Liver (tissue), 9 donors: ENCODE data around the gene FTO. TPM values are rescaled to one million over a fixed set of nuclear protein-coding genes. Genes with fewer than 3 reads are reported as not detected.

ENCODE experiments used
- DNase-seq: peaks from one replicate; pipeline ENCODE4 v3.0.0-alpha.2; 2017; ENCODE audit warnings: low spot score
- H3K27ac ChIP-seq, 2 donors: one replicate each; pipeline ENCODE4 v1.7.0; 2013; ENCODE audit warnings: inconsistent platforms in 2 of 2, low read length in 2 of 2, control low read depth in 1 of 2, low read depth in 1 of 2, mild to moderate bottlenecking in 1 of 2
- H3K27me3 ChIP-seq, 4 donors: one replicate each; pipeline versions ENCODE4 v1.6.1 to v1.7.0; 2013; ENCODE audit warnings: low read length in 3 of 4, inconsistent platforms in 1 of 4, mild to moderate bottlenecking in 1 of 4, moderate library complexity in 1 of 4; ENCODE audit not compliant: control insufficient read depth in 4 of 4, insufficient read depth in 4 of 4
- H3K36me3 ChIP-seq, 4 donors: one replicate each; pipeline versions ENCODE4 v1.6.1 to v1.7.0; 2013; ENCODE audit warnings: low read length in 3 of 4, mild to moderate bottlenecking in 3 of 4, low read depth in 1 of 4, moderate library complexity in 1 of 4; ENCODE audit not compliant: control insufficient read depth in 4 of 4, insufficient read depth in 3 of 4
- H3K4me1 ChIP-seq, 4 donors: one replicate each; pipeline versions ENCODE4 v1.6.1 to v1.7.0; 2013; ENCODE audit warnings: low read length in 3 of 4, mild to moderate bottlenecking in 3 of 4, moderate library complexity in 1 of 4; ENCODE audit not compliant: control insufficient read depth in 4 of 4, insufficient read depth in 4 of 4
- H3K4me3 ChIP-seq, 3 donors: one replicate each; pipeline versions ENCODE4 v1.6.1 to v1.7.0; 2013; ENCODE audit warnings: low read length in 3 of 3, control low read depth in 1 of 3, low read depth in 1 of 3, mild to moderate bottlenecking in 1 of 3
- H3K9ac ChIP-seq, 2 donors: one replicate each; pipeline ENCODE4 v1.7.0; 2013; ENCODE audit warnings: low read length in 2 of 2, mild to moderate bottlenecking in 2 of 2, moderate library complexity in 2 of 2, control low read depth in 1 of 2, low read depth in 1 of 2
- H3K9me3 ChIP-seq, 4 donors: one replicate each; pipeline versions ENCODE4 v1.6.1 to v1.7.0; 2013; ENCODE audit warnings: low read length in 3 of 4; ENCODE audit not compliant: control insufficient read depth in 4 of 4
- CTCF ChIP-seq: fragments of 150-350 bp; IDR thresholded peaks from 2 replicates; pipeline ENCODE4 v1.5.1; 2017; ENCODE audit warnings: improper control_type of control experiment, low read depth, low read length; ENCODE audit not compliant: missing input control
- FOXA1 ChIP-seq: IDR thresholded peaks from 2 replicates; pipeline ENCODE4 v1.6.1; 2016; ENCODE audit warnings: antibody characterized with exemption
- FOXA2 ChIP-seq: IDR thresholded peaks from 2 replicates; pipeline ENCODE4 v1.6.1; 2016; ENCODE audit warnings: antibody characterized with exemption
- GABPA ChIP-seq, 2 donors: IDR thresholded peaks in 1 of 2; conservative IDR thresholded peaks in 1 of 2; 2 replicates each; pipeline ENCODE4 v1.6.1; 2016; ENCODE audit warnings: antibody characterized with exemption in 2 of 2, mild to moderate bottlenecking in 1 of 2, moderate library complexity in 1 of 2
- HNF4A ChIP-seq, 2 donors: conservative IDR thresholded peaks; 2 replicates each; pipeline ENCODE4 v1.6.1; 2016; ENCODE audit warnings: antibody characterized with exemption in 2 of 2, mild to moderate bottlenecking in 2 of 2
- HNF4G ChIP-seq: IDR thresholded peaks from 2 replicates; pipeline ENCODE4 v1.6.1; 2016; ENCODE audit warnings: antibody characterized with exemption
- JUND ChIP-seq, 2 donors: IDR thresholded peaks; 2 replicates each; pipeline ENCODE4 v1.6.1; 2016; ENCODE audit warnings: antibody characterized with exemption in 2 of 2
- RAD21 ChIP-seq, 2 donors: IDR thresholded peaks; 2 replicates each; pipeline ENCODE4 v1.6.1; 2016; ENCODE audit warnings: antibody characterized with exemption in 2 of 2, mild to moderate bottlenecking in 2 of 2
- RXRA ChIP-seq, 2 donors: IDR thresholded peaks; 2 replicates each; pipeline ENCODE4 v1.6.1; 2017 to 2018; ENCODE audit warnings: antibody characterized with exemption in 2 of 2, mild to moderate bottlenecking in 1 of 2
- SP1 ChIP-seq: IDR thresholded peaks from 2 replicates; pipeline ENCODE4 v1.6.1; 2018; ENCODE audit warnings: antibody characterized with exemption, mild to moderate bottlenecking
- TAF1 ChIP-seq: conservative IDR thresholded peaks from 2 replicates; pipeline ENCODE4 v1.6.1; 2016; ENCODE audit warnings: antibody characterized with exemption, mild to moderate bottlenecking
- YY1 ChIP-seq: IDR thresholded peaks from 2 replicates; pipeline ENCODE4 v1.6.1; 2016; ENCODE audit warnings: antibody characterized with exemption, mild to moderate bottlenecking
- ZBTB33 ChIP-seq: IDR thresholded peaks from 2 replicates; pipeline ENCODE4 v1.6.1; 2016; ENCODE audit warnings: antibody characterized with exemption
- WGBS: extraction: QIAGEN DNeasy Blood & Tissue Kit; methylation state at CpG from one replicate; pipeline ENCODE4 v1.1.7; 2013; 5-methylcytosine and 5-hydroxymethylcytosine counted together
- polyA plus RNA-seq, 2 donors: library from polyadenylated mRNA; stranded (reverse) in 1 of 2; unstranded in 1 of 2; fragments of 200-250 nt in 1 of 2; fragments of >200 nt in 1 of 2; fragmentation: Nextera tagmentation in 1 of 2; extraction: Ambion mirVana in 1 of 2; gene quantifications; one replicate each; pipeline versions ENCODE4 v1.2.1 to v1.2.3, GENCODE V29; 2013 to 2015
- total RNA-seq, 2 donors: library from RNA; depleted of rRNA; stranded (reverse); fragments of >200 nt; gene quantifications; one replicate each; pipeline ENCODE4 v1.2.3, GENCODE V29; 2014
- TF ChIP-seq, protein P1 (sequence below): IDR thresholded peaks from 2 replicates; pipeline ENCODE4 v1.6.1; 2016; ENCODE audit warnings: antibody characterized with exemption
- donor health status: healthy.
- donor health status: healthy.
- donor health status: healthy.
- donor health status: healthy.
- donor health status: healthy.

The FTO gene
- total and polyA plus RNA-seq, 4 donors: 12.0 to 54.2 (median 24.6) TPM

- H3K36me3 ChIP-seq: peaks cover 0 to 10% (median 5%) of the 10 kb centered on the region in 4 donors
- peaks cover 0 to 3% (median 0%) of the 10 kb centered on the region in 4 donors for H3K4me1 ChIP-seq
- no peak overlapping the region for H3K27ac ChIP-seq
- no peak for DNase-seq
- no peaks in the 10 kb centered on the region for H3K27me3 ChIP-seq
- H3K4me3 ChIP-seq: no peak overlapping the region
- WGBS: 78% methylated on average over 9 of the region's 9 CpGs
- H3K9me3 ChIP-seq: no peaks in the 10 kb centered on the region
- H3K9ac ChIP-seq: no peak overlapping the region
- no peak for TF ChIP-seq CTCF
- no peak for TF ChIP-seq RAD21 (IDR thresholded peaks at IDR 0.05)
- TF ChIP-seq FOXA1: no peak
- TF ChIP-seq GABPA (IDR thresholded peaks at IDR 0.05 in 1 of 2, conservative IDR thresholded peaks at IDR 0.05 in 1 of 2): no peak
- no peak for TF ChIP-seq JUND (IDR thresholded peaks at IDR 0.05)
- no peak for TF ChIP-seq FOXA2
- no peak for TF ChIP-seq YY1
Observed at GRCh38 chr16:53891409-53892139, 187.6 kb downstream of the FTO start.

GRCh38 chr16:53892155-53892554 is 188.2 kb downstream of the FTO start:
- Histone ChIP-seq H3K36me3 (peaks cover 0 to 10% (median 5%) of the 10 kb centered on the region in 4 donors), H3K9me3 (no peaks in the 10 kb centered on the region), H3K4me3 (no peak overlapping the region), H3K9ac (no peak overlapping the region), H3K4me1 (peaks cover 0 to 3% (median 0%) of the 10 kb centered on the region in 4 donors), H3K27ac (no peak overlapping the region), H3K27me3 (no peaks in the 10 kb centered on the region)
- peak; percentile 88 to 91 for TF ChIP-seq RAD21 (IDR thresholded peaks at IDR 0.05)
- TF ChIP-seq CTCF: peak; percentile 69
- TF ChIP-seq HNF4G: no peak
- WGBS: 10% methylated on average over 3 of the region's 3 CpGs
- DNase-seq: peak; percentile 44

GRCh38 chr16:53893731-53894435 is 189.9 kb downstream of the FTO start:
- H3K27ac ChIP-seq: no peak overlapping the region
- no peaks in the 10 kb centered on the region for H3K9me3 ChIP-seq
- no peak for TF ChIP-seq FOXA2
- TF ChIP-seq, protein P1, sequence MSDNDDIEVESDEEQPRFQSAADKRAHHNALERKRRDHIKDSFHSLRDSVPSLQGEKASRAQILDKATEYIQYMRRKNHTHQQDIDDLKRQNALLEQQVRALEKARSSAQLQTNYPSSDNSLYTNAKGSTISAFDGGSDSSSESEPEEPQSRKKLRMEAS: no peak
- no peak for TF ChIP-seq HNF4A (conservative IDR thresholded peaks at IDR 0.05)
- no peak for TF ChIP-seq SP1
- TF ChIP-seq ZBTB33: no peak
- TF ChIP-seq HNF4G: no peak
- TF ChIP-seq RXRA (IDR thresholded peaks at IDR 0.05): no peak
- TF ChIP-seq YY1: no peak
- TF ChIP-seq TAF1: no peak
- TF ChIP-seq FOXA1: no peak
- WGBS: 76% methylated on average over 5 of the region's 5 CpGs
- H3K4me1 ChIP-seq: peaks cover 0 to 9% (median 0%) of the 10 kb centered on the region in 4 donors
- no peak overlapping the region for H3K9ac ChIP-seq
- H3K36me3 ChIP-seq: peaks cover 0 to 6% (median 2%) of the 10 kb centered on the region in 4 donors
- DNase-seq: no peak
- H3K27me3 ChIP-seq: no peaks in the 10 kb centered on the region
- no peak overlapping the region for H3K4me3 ChIP-seq
